IMR-90 (cell line): ENCODE data around the gene GPATCH2L. TPM values are rescaled to one million over a fixed set of nuclear protein-coding genes. Genes with fewer than 3 reads are reported as not detected.

Experiments used
- ATAC-seq: fragments of 200-7000 bp; cut with Tn5 transposase; 2 replicates; pipeline ENCODE4 v1.9.1; 2020; ENCODE audit warnings: low read depth, mild to moderate bottlenecking, moderate library complexity
- BruUV-seq: library from RNA; stranded (reverse); fragments of 400-500 nt; replicated peaks from 2 replicates; lab custom pipeline; 2021; lab: Mats Ljungman, UMichigan
- CTCF ChIA-PET: fragments of 300-600 bp; formaldehyde crosslinking; extraction: SDS; loops from one replicate; lab custom pipeline; 2021; ENCODE audit warnings: antibody characterized with exemption; lab: Yijun Ruan, JAX
- POLR2A ChIA-PET: fragments of 300-600 bp; sonication (Branson Sonifier 250); formaldehyde crosslinking; loops from one replicate; lab custom pipeline; 2022; ENCODE audit warnings: antibody characterized with exemption; ENCODE audit not compliant: unreplicated experiment; lab: Charles Lee
- DNase-seq: peaks from one replicate; pipeline ENCODE4 v3.0.0; 2013
- H2AFZ ChIP-seq: replicated peaks from 2 replicates; pipeline ENCODE3; 2013; ENCODE audit warnings: low read length, mild to moderate bottlenecking; ENCODE audit not compliant: poor library complexity
- H2AK5ac ChIP-seq: 2 replicates; pipeline ENCODE4 v1.6.1; 2013; ENCODE audit warnings: low read depth, low read length, inconsistent platforms
- H2AK9ac ChIP-seq: replicated peaks from 2 replicates; pipeline ENCODE3; 2013; ENCODE audit warnings: mild to moderate bottlenecking, low read depth, low read length, moderate library complexity; ENCODE audit not compliant: poor library complexity
- H2BK120ac ChIP-seq: 2 replicates; pipeline ENCODE4 v1.6.1; 2013; ENCODE audit warnings: low read depth, low read length, inconsistent platforms
- H2BK15ac ChIP-seq: 3 replicates; pipeline ENCODE4 v1.6.1; 2013; ENCODE audit warnings: low read depth, low read length, inconsistent platforms
- H2BK20ac ChIP-seq: 2 replicates; pipeline ENCODE4 v1.6.1; 2013; ENCODE audit warnings: low read depth, mild to moderate bottlenecking, inconsistent platforms, low read length, moderate library complexity
- H2BK5ac ChIP-seq: 2 replicates; pipeline ENCODE4 v1.6.1; 2013; ENCODE audit warnings: mild to moderate bottlenecking, low read depth, low read length, inconsistent platforms; ENCODE audit not compliant: poor library complexity, severe bottlenecking
- H3K14ac ChIP-seq: replicated peaks from 2 replicates; pipeline ENCODE4 v1.6.1; 2013; ENCODE audit warnings: low read depth, low read length, inconsistent platforms
- H3K18ac ChIP-seq: 2 replicates; pipeline ENCODE4 v1.6.1; 2013; ENCODE audit warnings: low read depth, low read length, control low read depth
- H3K23ac ChIP-seq: 2 replicates; pipeline ENCODE4 v1.6.1; 2013; ENCODE audit warnings: low read depth, low read length, inconsistent platforms
- H3K27ac ChIP-seq: 2 replicates; pipeline ENCODE4 v1.5.1; 2013; ENCODE audit warnings: mild to moderate bottlenecking, control low read depth, low read length; ENCODE audit not compliant: insufficient read depth
- H3K27me3 ChIP-seq: 2 replicates; pipeline ENCODE4 v1.6.1; 2013; ENCODE audit warnings: low read length; ENCODE audit not compliant: control insufficient read depth, insufficient read depth
- H3K36me3 ChIP-seq: 2 replicates; pipeline ENCODE4 v1.6.1; 2013; ENCODE audit warnings: low read length, mixed read lengths; ENCODE audit not compliant: control insufficient read depth, insufficient read depth
- H3K4ac ChIP-seq: 2 replicates; pipeline ENCODE4 v1.6.1; 2013; ENCODE audit warnings: low read depth, low read length, inconsistent platforms
- H3K4me1 ChIP-seq: 2 replicates; pipeline ENCODE4 v1.6.1; 2013; ENCODE audit warnings: low read length, mixed read lengths; ENCODE audit not compliant: control insufficient read depth, insufficient read depth
- H3K4me2 ChIP-seq: 2 replicates; pipeline ENCODE4 v1.6.1; 2013; ENCODE audit warnings: low read depth, mild to moderate bottlenecking, control low read depth, low read length, moderate library complexity
- H3K4me3 ChIP-seq: 2 replicates; pipeline ENCODE4 v1.5.1; 2013; ENCODE audit warnings: low read depth, mild to moderate bottlenecking, control low read depth, low read length, moderate library complexity; ENCODE audit not compliant: insufficient read depth
- H3K56ac ChIP-seq: 2 replicates; pipeline ENCODE4 v1.6.1; 2013; ENCODE audit warnings: low read length, inconsistent platforms; ENCODE audit not compliant: insufficient read depth; ENCODE audit errors: extremely low read depth
- H3K79me1 ChIP-seq, 2 experiments: 2 replicates each; pipeline ENCODE4 v1.6.1; 2013; ENCODE audit warnings: low read length in 2 of 2, inconsistent platforms in 1 of 2, low read depth in 1 of 2
- H3K9ac ChIP-seq: 2 replicates; pipeline ENCODE4 v1.6.1; 2013; ENCODE audit warnings: low read depth, low read length, control low read depth
- H3K9me1 ChIP-seq: 2 replicates; pipeline ENCODE4 v1.6.1; 2013; ENCODE audit warnings: low read length, inconsistent platforms; ENCODE audit not compliant: insufficient read depth
- H3K9me3 ChIP-seq: 2 replicates; pipeline ENCODE4 v1.6.1; 2013; ENCODE audit warnings: low read length; ENCODE audit not compliant: control insufficient read depth, insufficient read depth
- H4K20me1 ChIP-seq: 2 replicates; pipeline ENCODE4 v1.6.1; 2013; ENCODE audit warnings: low read length, inconsistent platforms; ENCODE audit not compliant: insufficient read depth
- H4K5ac ChIP-seq: 2 replicates; pipeline ENCODE4 v1.6.1; 2013; ENCODE audit warnings: mild to moderate bottlenecking, low read depth, low read length, control low read depth
- H4K8ac ChIP-seq, 2 experiments: 2 replicates each; pipeline ENCODE4 v1.6.1; 2013; ENCODE audit warnings: low read depth in 2 of 2, low read length in 2 of 2, control low read depth in 1 of 2, inconsistent platforms in 1 of 2
- H4K91ac ChIP-seq: 2 replicates; pipeline ENCODE4 v1.6.1; 2013; ENCODE audit warnings: low read depth, low read length, inconsistent platforms; ENCODE audit not compliant: insufficient read depth
- BHLHE40 ChIP-seq: fragments of 150-350 bp; IDR thresholded peaks from 2 replicates; pipeline ENCODE4 v1.6.1; 2016; ENCODE audit warnings: mild to moderate bottlenecking, low read depth, low read length
- CEBPB ChIP-seq: IDR thresholded peaks from 2 replicates; pipeline ENCODE4 v1.6.1; 2012; ENCODE audit warnings: low read depth, low read length, improper control_type of control experiment
- CHD1 ChIP-seq: IDR thresholded peaks from 2 replicates; pipeline ENCODE4 v1.6.1; 2012; ENCODE audit warnings: low read depth, low read length, improper control_type of control experiment
- POLR2A ChIP-seq: IDR thresholded peaks from 2 replicates; pipeline ENCODE4 v1.6.1; 2012; ENCODE audit warnings: mild to moderate bottlenecking, low read depth, low read length
- RFX5 ChIP-seq: IDR thresholded peaks from 2 replicates; pipeline ENCODE4 v1.8.0; 2012; ENCODE audit warnings: low read depth, mild to moderate bottlenecking, low read length, moderate library complexity
- WGBS, 2 experiments: methylation state at CpG; one replicate each; pipeline versions ENCODE4 v1.1.5 to v1.1.7; 2013; ENCODE audit warnings: missing lambda C conversion rate in 2 of 2; ENCODE audit not compliant: insufficient read length in 1 of 2; ENCODE audit errors: extremely low coverage in 2 of 2; 5-methylcytosine and 5-hydroxymethylcytosine counted together
- dilution Hi-C: fragments of 300-500 bp; cut with HindIII; formaldehyde crosslinking; loops from one replicate; pipeline ENCODE4 v1.14.3; 2018; ENCODE audit warnings: low sequenced_read_pairs; ENCODE audit not compliant: unreplicated experiment
- in situ Hi-C: fragments of 300-500 bp; cut with MboI; formaldehyde crosslinking; loops from 3 replicates; pipeline ENCODE4 v1.14.3; 2019; ENCODE audit warnings: low sequenced_read_pairs, inconsistent platforms, mixed read lengths
- intact Hi-C: fragments of 100-400 bp; cut with micrococcal nuclease; formaldehyde crosslinking; loops from 2 replicates; pipeline ENCODE4 v1.10.0; 2022
- polyA plus RNA-seq, 3 experiments: library from polyadenylated mRNA; depleted of rRNA; stranded (reverse); fragments of >200 nt; gene quantifications; 2 replicates each; pipeline ENCODE4 v1.2.3, GENCODE V29; 2012; ENCODE audit warnings: low replicate concordance in 1 of 3
- total RNA-seq: library from RNA; depleted of rRNA; stranded (reverse); fragments of >200 nt; gene quantifications from 2 replicates; pipeline ENCODE4 v1.2.3, GENCODE V29; 2012
- TF ChIP-seq, protein P1 (sequence below): conservative IDR thresholded peaks from 2 replicates; pipeline ENCODE4 v1.5.1; 2012; ENCODE audit warnings: mild to moderate bottlenecking, low read depth, low read length, improper control_type of control experiment
- TF ChIP-seq, protein P2 (sequence below): fragments of 150-350 bp; IDR thresholded peaks from 2 replicates; pipeline ENCODE4 v1.6.1; 2017; ENCODE audit warnings: mild to moderate bottlenecking, antibody characterized with exemption, low read length, low read depth

Gene GPATCH2L
- total and polyA plus RNA-seq, 2 of the 4 experiments (the other 2 are of a cell fraction) = 15.6 to 51.4 TPM

GRCh38 chr14:76208340-76208739 lies 56.6 kb downstream of the GPATCH2L start:
- no peak overlapping the region for H3K4me2 ChIP-seq
- no peaks in the 10 kb centered on the region for H3K9me3 ChIP-seq
- dilution Hi-C loops = no loop called here
- no peak for ATAC-seq
- no peak overlapping the region for H2BK5ac ChIP-seq
- H4K8ac ChIP-seq = no peak overlapping the region
- WGBS, 2 experiments = 40% methylated on average over 1 of the region's 5 CpGs; no CpG with 5 or more reads in 1 of the 2 experiments
- no peak overlapping the region for H3K18ac ChIP-seq
- intact Hi-C loops = no loop called here
- H2AFZ ChIP-seq = no peak overlapping the region
- no peak overlapping the region for H3K27ac ChIP-seq
- H2BK120ac ChIP-seq = no peak overlapping the region
- peaks cover 1% of the 10 kb centered on the region; the same call in 1 of the 2 replicates for H3K4me1 ChIP-seq
- H4K91ac ChIP-seq = no peak overlapping the region
- no peak overlapping the region for H3K4ac ChIP-seq
- no peak overlapping the region for H4K5ac ChIP-seq
- in situ Hi-C loops = no loop called here
- H2AK9ac ChIP-seq = no peak overlapping the region
- ChIA-PET POLR2A (no interaction called here), CTCF (no interaction called here)
- no peaks in the 10 kb centered on the region; the same call in 1 of the 2 replicates for H3K9me1 ChIP-seq
- no peaks in the 10 kb centered on the region for H3K27me3 ChIP-seq
- no peak for DNase-seq
- H3K14ac ChIP-seq = no peak overlapping the region
- peaks cover 4 to 24% of the 10 kb centered on the region in 2 experiments; a peak in 2 of 4 replicates for H3K79me1 ChIP-seq
- peaks cover 4% of the 10 kb centered on the region for H4K20me1 ChIP-seq
- H2BK15ac ChIP-seq = no peak overlapping the region
- no peak overlapping the region for H3K56ac ChIP-seq
- BruUV-seq = no TSS peak
- peaks cover 2% of the 10 kb centered on the region for H3K36me3 ChIP-seq
- no peak overlapping the region for H3K9ac ChIP-seq
- no peak overlapping the region for H3K23ac ChIP-seq
- H3K4me3 ChIP-seq = no peak overlapping the region
- TF ChIP-seq, protein P1, sequence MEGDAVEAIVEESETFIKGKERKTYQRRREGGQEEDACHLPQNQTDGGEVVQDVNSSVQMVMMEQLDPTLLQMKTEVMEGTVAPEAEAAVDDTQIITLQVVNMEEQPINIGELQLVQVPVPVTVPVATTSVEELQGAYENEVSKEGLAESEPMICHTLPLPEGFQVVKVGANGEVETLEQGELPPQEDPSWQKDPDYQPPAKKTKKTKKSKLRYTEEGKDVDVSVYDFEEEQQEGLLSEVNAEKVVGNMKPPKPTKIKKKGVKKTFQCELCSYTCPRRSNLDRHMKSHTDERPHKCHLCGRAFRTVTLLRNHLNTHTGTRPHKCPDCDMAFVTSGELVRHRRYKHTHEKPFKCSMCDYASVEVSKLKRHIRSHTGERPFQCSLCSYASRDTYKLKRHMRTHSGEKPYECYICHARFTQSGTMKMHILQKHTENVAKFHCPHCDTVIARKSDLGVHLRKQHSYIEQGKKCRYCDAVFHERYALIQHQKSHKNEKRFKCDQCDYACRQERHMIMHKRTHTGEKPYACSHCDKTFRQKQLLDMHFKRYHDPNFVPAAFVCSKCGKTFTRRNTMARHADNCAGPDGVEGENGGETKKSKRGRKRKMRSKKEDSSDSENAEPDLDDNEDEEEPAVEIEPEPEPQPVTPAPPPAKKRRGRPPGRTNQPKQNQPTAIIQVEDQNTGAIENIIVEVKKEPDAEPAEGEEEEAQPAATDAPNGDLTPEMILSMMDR = no peak
- TF ChIP-seq CEBPB (no peak), RFX5 (no peak), BHLHE40 (no peak), CHD1 (no peak), POLR2A (no peak)
- TF ChIP-seq, protein P2, sequence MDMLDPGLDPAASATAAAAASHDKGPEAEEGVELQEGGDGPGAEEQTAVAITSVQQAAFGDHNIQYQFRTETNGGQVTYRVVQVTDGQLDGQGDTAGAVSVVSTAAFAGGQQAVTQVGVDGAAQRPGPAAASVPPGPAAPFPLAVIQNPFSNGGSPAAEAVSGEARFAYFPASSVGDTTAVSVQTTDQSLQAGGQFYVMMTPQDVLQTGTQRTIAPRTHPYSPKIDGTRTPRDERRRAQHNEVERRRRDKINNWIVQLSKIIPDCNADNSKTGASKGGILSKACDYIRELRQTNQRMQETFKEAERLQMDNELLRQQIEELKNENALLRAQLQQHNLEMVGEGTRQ = no peak
- no peak overlapping the region for H2BK20ac ChIP-seq
- H2AK5ac ChIP-seq = no peak overlapping the region
